HG02759 (cell line): ENCODE measurements around the gene PLS1.

Source experiments
- ATAC-seq: cut with Tn5 transposase; IDR thresholded peaks from one replicate; pipeline ENCODE4 v1.9.1; 2021; ENCODE audit warnings: mild to moderate bottlenecking, moderate library complexity; ENCODE audit not compliant: unreplicated experiment

The PLS1 gene

GRCh38 chr3:142636664-142637063, 40.5 kb downstream of the PLS1 start:
- ATAC-seq: no peak

DNA sequence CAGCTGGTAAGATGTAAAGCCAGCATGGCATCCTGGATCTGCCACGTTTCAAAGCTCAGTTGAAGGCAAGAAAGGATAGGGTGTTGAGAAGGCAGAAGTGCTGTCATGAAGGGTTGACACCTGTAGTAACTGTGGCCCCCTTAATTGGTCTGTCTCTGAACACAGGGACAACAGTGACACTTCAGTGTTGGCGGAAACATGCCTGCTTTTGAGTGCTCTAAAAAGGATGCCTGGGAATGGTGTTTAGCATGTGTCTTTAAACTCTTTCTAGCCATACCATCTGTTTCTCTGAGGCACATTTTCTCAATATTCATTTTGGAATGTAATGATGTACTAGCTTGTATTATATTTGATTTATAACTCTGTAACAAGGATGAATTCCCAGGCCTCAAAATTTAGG, 42.1 kb downstream of the PLS1 start:
- no peak for ATAC-seq

DNA sequence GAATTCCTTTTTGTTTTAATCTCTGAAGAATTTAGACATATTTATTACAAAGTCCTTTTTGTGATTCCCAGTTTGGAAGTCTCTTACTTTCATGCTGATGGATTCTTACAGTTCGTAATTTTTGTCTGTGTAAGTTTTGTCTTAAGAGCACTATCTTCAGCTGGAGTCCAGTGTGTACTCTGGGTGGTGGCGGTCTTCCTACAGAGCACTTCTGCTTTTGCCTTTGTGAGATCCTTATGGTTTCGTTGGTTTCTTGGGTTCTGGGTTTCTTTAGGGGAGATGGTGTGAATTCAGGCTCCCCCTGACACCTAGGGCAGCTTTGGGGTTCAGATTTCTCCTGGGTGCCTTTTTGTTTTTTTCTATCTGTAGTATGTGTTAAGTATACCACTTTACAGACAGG, 45.3 kb downstream of the PLS1 start:
- no peak for ATAC-seq

- no peak for ATAC-seq
Measured at GRCh38 chr3:142642956-142643355, 46.8 kb downstream of the PLS1 start.

- no peak for ATAC-seq
Measured at GRCh38 chr3:142644502-142644901, 48.3 kb downstream of the PLS1 start.

- ATAC-seq: no peak
Measured at GRCh38 chr3:142645236-142645793, 49.1 kb downstream of the PLS1 start.

- no peak for ATAC-seq
Measured at GRCh38 chr3:142646020-142646785, 50.0 kb downstream of the PLS1 start.

- no peak for ATAC-seq
Measured at GRCh38 chr3:142647856-142648255, 51.7 kb downstream of the PLS1 start.

- ATAC-seq: no peak
Measured at GRCh38 chr3:142648950-142649349, 52.8 kb downstream of the PLS1 start.

GRCh38 chr3:142650001-142650693, 54.0 kb downstream of the PLS1 start:
- no peak for ATAC-seq

- no peak for ATAC-seq
Measured at GRCh38 chr3:142651711-142652110, 55.5 kb downstream of the PLS1 start.

DNA sequence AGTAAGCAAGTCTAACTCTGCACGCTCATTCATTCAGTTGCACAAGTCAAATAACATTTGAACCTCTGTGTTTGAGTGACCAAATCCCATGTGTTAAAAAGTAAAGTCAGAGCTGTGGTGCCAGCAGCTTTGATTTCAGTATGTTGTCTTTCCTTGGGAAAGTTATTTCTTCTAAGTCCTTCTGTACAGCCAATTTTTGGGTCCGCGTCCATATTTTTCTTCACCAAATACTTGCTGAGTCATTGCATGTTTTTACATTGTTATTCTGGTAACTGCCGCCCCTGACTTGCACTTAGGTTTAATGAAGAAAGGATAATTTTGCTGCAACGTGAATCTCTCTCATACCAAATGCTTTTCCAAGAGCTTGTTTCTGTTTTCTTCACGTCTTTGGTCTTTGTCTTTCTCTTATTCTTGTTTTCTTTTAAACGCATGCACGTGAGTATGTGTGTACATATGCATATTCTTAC, 56.7 kb downstream of the PLS1 start:
- ATAC-seq: no peak

GRCh38 chr3:142656575-142656974, 60.4 kb downstream of the PLS1 start:
- ATAC-seq: no peak

- ATAC-seq: no peak
Measured at GRCh38 chr3:142657033-142657432, 60.8 kb downstream of the PLS1 start.

GRCh38 chr3:142660383-142660782, 64.2 kb downstream of the PLS1 start:
- no peak for ATAC-seq

DNA sequence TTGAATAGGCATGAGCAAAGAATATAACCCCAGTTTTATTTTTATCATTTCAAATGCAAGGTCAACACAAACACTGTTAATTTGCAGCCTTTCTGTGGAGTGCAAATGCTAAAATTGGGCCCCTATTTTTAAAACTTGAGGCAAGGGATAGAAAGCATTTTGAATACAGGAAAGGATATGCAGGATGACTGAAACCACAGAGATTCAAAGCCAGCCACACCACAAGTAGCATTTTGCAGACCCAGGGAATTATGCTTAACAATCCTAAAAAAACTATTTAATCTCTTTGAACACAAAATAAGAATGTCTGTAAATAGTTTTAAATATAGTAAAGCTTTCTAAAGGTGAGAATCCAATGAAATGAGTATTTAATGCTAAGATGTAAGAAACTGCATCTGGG, 64.7 kb downstream of the PLS1 start:
- no peak for ATAC-seq

GRCh38 chr3:142663865-142664264, 67.7 kb downstream of the PLS1 start:
- no peak for ATAC-seq

GRCh38 chr3:142664311-142664710, 68.1 kb downstream of the PLS1 start:
- ATAC-seq: no peak

DNA sequence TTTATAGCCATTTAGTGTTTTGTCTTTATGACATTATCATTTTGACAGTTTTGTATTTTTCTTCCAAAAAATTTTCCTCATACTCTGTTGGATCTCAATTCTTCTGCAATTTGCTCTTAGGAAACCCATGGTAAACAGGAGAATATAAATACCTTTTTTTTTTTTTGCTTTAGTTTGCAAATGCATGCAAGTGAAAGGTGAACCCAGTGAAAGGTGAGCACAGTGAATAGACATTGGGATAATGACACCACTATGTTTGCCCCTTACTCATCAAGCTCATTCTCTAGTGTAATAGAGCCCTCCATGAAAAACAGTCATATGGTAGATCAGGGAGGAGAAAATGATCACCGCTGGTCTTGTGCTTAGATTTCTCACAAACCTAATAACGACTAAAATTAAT, 68.6 kb downstream of the PLS1 start:
- ATAC-seq: no peak

GRCh38 chr3:142670120-142670519, 73.9 kb downstream of the PLS1 start:
- ATAC-seq: no peak

DNA sequence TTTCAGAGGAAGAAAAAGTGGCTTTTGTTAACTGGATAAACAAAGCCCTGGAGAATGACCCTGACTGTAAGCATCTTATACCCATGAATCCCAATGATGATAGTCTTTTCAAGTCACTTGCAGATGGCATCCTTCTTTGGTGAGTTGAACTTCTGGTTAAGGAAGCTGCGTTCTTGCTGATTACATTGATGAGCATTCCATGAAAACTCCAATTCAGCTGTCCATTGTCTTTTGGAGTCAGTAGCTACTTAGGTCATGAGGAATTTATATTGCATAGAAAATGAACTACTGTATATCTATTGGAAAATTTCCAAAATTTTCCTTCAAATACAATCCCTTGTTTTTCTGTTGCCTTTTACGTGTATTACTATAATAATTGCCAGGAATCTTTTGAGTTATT, 80.0 kb downstream of the PLS1 start:
- ATAC-seq: no peak

- ATAC-seq: no peak
Measured at GRCh38 chr3:142680710-142681109, 84.5 kb downstream of the PLS1 start.
